GM19455 (cell line): Measurements from ENCODE around the gene SMAD5.

Source experiments
- ATAC-seq: cut with Tn5 transposase; IDR thresholded peaks from one replicate; pipeline ENCODE4 v1.9.1; 2021; ENCODE audit not compliant: unreplicated experiment

The SMAD5 gene

GRCh38 chr5:136132557-136133221 lies at the start of gene SMAD5:
TSS of gene SMAD5 (plus strand) at chr5:136132845. CDS start at chr5:136153761, 20,916 bp downstream.
- peak; percentile 93 for ATAC-seq

DNA sequence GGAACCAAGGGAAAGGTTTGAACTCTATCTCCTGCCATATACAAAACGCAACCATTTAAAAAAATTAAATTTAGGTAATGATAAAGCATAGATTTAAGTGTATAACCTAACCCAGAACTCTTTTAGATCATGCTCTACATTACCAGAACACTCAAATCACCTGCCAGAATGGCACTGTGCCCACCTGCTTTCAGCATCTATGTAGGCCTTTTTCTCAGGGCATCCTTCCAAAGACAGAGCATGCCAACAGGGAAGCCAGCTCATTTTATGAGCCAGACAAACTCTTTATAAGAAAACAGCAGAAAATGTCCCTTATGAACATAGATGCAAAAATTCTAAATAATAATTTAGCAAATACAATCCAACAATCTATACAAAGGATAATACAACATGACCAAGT lies 47.9 kb upstream of the SMAD5 start:
- ATAC-seq, result no peak

- no peak for ATAC-seq
Measured at GRCh38 chr5:136086783-136087566, 45.7 kb upstream of the SMAD5 start.

- ATAC-seq, result no peak
Measured at GRCh38 chr5:136087961-136088871, 44.4 kb upstream of the SMAD5 start.

DNA sequence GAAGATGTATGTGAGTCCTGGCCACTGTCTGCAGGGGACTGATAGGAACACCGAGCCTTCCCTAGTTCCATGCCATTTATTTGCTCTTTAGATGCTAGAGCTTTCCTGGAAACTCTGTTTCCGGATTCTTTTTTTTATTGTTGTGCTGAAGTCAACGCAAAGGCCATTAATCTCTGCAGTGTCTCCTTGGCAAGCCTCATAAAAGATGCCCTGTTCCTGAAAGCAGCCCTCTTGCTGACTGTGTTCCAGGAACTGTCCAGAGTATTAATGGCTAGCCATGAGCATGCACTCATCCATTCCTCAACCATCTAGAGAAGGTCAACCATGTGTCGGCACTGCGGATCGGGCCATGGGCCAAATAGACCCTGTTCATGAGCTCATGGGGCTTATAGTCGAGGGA lies 42.9 kb upstream of the SMAD5 start:
- no peak for ATAC-seq

DNA sequence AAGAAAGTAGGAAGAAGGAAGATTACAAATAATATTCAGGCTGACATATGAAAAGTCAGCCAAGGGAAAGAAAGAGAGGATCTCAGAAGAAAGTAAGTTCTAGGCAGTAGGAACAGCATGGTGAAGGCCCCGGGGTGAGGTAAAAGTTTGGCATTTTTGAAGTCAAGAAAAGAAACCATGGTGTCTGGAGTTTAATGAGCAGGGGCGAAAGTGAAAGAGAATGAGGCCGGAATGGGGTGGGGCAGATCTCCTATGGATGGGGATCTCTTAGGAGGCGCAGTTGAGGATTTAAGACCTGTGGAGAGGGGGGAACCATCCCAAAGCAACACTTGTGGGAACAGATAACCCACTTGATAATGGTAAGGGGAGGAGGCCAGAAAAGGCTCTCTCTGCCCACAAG lies 42.3 kb upstream of the SMAD5 start:
- no peak for ATAC-seq

GRCh38 chr5:136094189-136094912 lies 38.3 kb upstream of the SMAD5 start:
- ATAC-seq, result no peak

DNA sequence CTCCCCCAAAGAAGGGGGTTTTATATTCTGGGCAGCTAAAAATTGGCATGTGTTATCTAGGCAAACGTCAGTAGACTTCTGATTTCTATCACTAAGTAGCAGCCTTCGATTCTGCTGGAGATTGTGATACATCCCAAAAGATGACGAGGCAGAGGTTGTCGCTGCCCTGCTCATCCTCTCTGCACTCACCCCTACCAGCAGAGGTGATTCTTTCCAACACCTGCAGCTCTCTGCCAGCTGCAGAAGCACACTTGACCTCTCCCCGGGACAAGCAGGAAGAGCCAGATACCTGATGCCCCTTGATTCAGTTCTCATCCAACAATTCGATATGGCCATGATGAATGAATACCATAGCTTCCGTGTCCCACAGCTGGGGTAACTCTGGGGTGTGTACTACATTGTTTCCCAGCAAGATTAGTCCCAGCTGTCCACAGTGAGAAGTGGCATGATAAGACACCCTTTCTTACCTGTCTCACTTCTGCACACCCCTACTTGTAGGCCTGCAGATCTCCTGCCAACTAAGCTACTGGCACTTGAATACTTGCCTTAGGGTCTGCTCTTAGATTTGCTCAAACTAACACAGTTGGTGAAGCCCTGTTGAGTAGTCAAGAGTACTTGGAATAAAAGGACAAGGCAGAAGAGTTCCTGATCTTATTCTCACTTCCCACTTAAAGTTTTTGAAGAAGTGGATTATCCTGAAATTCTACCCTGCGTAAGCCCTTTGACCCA lies 37.6 kb upstream of the SMAD5 start:
- no peak for ATAC-seq

GRCh38 chr5:136098176-136098575 lies 34.5 kb upstream of the SMAD5 start:
- no peak for ATAC-seq

GRCh38 chr5:136099870-136100269 lies 32.8 kb upstream of the SMAD5 start:
- no peak for ATAC-seq

GRCh38 chr5:136101884-136102283 lies 30.8 kb upstream of the SMAD5 start:
- no peak for ATAC-seq

DNA sequence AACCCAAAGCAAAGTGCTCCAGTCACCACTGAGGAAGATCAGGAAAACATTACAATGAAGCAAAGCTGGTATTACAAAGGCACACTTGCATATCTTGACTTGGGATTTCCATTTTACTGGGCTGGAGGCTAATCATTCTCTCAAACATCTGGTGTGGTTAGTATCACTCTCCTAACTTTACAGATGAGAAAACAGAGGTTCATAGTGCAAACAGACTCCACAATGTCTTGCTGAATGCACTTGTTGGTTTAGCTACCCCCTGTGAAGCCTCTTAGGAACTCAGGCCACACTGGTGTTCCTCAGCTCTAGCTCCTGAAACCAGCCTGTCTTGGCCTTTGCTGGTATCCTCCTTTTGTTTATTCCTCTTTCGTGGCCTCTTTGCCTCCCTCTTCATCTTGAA lies 29.5 kb upstream of the SMAD5 start:
- no peak for ATAC-seq

DNA sequence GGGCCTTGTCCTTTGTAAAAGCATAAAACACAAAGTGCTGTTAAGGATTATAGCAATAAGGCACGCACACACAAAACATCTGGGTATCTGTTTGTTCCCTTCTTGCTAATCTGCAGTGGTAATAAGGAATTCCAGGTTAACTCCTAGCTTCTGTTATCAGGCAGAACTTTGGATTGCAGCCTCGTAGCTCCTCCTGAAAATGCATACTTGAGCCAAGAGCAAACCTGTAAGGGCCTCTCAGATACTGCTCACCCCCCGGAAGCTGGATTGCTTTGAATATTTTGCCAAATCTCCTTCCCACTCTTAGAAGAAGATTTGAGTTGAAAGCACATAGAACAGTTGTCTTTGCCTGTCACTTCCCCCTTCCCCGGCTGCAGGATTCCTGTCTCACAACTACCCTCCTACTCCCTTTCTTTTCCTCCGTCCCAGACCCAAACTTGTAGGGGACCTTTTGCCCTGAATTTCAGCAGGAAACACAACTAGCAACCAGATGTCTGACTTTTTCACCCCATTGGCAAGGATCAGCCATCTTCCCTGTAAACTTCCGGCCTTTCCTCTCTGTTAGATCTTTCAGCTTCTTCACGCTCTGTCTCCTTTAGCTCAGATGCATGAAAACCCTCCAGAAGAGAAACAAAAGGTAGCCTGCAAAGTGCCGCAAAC lies 28.2 kb upstream of the SMAD5 start:
- no peak for ATAC-seq

GRCh38 chr5:136106351-136107031 lies 26.2 kb upstream of the SMAD5 start:
- no peak for ATAC-seq

- ATAC-seq, result no peak
Measured at GRCh38 chr5:136108180-136108611, 24.4 kb upstream of the SMAD5 start.

DNA sequence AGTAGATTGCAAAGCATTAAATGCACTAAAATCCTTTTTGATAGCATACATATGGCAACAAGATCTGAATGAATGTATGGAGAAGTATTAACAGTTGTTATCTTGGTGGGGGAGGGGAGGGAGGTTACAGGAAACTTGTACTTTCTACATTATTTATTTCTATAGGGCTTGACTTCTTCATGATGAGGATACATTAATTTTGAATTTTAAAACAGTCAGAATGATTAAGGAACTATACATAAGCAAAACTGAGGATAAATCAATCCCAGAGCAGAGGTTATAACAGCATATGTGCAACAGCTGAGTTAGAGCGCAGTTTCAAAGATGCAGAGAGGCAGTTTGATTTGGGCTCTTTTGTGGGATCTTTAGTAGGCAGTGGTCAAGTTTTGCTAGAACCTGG lies 23.9 kb upstream of the SMAD5 start:
- ATAC-seq, result no peak

- no peak for ATAC-seq
Measured at GRCh38 chr5:136109453-136110135, 23.1 kb upstream of the SMAD5 start.

DNA sequence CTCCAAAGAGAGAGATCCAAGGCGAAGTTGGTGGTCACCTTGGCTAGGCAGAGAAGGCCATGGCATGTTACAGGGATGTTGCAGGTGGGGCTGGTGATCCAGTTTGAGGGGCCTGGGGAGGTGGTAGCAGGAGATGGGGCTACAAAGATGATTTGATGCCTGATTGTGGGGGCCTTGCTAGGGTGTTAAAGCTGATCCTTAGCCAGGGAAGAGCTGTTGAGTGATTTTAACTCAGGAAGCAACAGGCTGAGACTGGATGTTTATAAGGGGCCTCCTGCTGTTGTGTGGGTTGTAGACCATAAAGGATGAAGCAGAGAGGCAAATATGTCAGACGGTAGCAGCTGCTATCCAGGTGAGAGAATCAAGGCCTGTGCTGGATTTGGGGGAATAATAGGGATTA lies 19.0 kb upstream of the SMAD5 start:
- no peak for ATAC-seq
